Stimulated activated CD8-positive, alpha-beta memory T cell treated with anti-CD3 and anti-CD28 coated beads, Interleukin-12 subunit alpha, Interleukin-12 subunit beta, amount 100 ng/mL, for 4 hours (primary cell): Measurements from ENCODE around the gene CDC42BPA.
"Not testable (repeated sequence)": the region's sequence is repeated elsewhere in the genome, so short reads cannot be mapped to it uniquely, and the experiment has no call there.

Source experiments
- DNase-seq: peaks from one replicate; pipeline ENCODE4 v3.0.0-alpha.2; 2020; ENCODE audit warnings: low read depth

The CDC42BPA gene

GRCh38 chr1:227132695-227133094 is 185.6 kb downstream of the CDC42BPA start:
- DNase-seq: not testable (repeated sequence)

- no peak for DNase-seq
Measured at GRCh38 chr1:227131193-227131592, 187.1 kb downstream of the CDC42BPA start.

GRCh38 chr1:227127891-227128290 is 190.4 kb downstream of the CDC42BPA start:
- no peak for DNase-seq

- no peak for DNase-seq
Measured at GRCh38 chr1:227125929-227126545, 192.3 kb downstream of the CDC42BPA start.

GRCh38 chr1:227124473-227124872 is 193.8 kb downstream of the CDC42BPA start:
- DNase-seq: no peak

- DNase-seq: no peak
Measured at GRCh38 chr1:227120826-227121225, 197.5 kb downstream of the CDC42BPA start.

GRCh38 chr1:227112538-227112937 is 205.8 kb downstream of the CDC42BPA start:
- DNase-seq: no peak

- no peak for DNase-seq
Measured at GRCh38 chr1:227111782-227112181, 206.5 kb downstream of the CDC42BPA start.

- DNase-seq: not testable (repeated sequence)
Measured at GRCh38 chr1:227105291-227105690, 213.0 kb downstream of the CDC42BPA start.

GRCh38 chr1:227102056-227102455 is 216.2 kb downstream of the CDC42BPA start:
- DNase-seq: no peak

GRCh38 chr1:227094249-227094966 is 223.9 kb downstream of the CDC42BPA start:
- no peak for DNase-seq

- no peak for DNase-seq
Measured at GRCh38 chr1:227093309-227093708, 225.0 kb downstream of the CDC42BPA start.

- no peak for DNase-seq
Measured at GRCh38 chr1:227092069-227092468, 226.2 kb downstream of the CDC42BPA start.

- DNase-seq: no peak
Measured at GRCh38 chr1:227086636-227087035, 231.7 kb downstream of the CDC42BPA start.

- no peak for DNase-seq
Measured at GRCh38 chr1:227082999-227083746, 235.1 kb downstream of the CDC42BPA start.

- DNase-seq: no peak
Measured at GRCh38 chr1:227077783-227078182, 240.5 kb downstream of the CDC42BPA start.

GRCh38 chr1:227073786-227074185 is 244.5 kb downstream of the CDC42BPA start:
- no peak for DNase-seq

GRCh38 chr1:227072991-227073390 is 245.3 kb downstream of the CDC42BPA start:
- no peak for DNase-seq

- DNase-seq: no peak
Measured at GRCh38 chr1:227071895-227072587, 246.3 kb downstream of the CDC42BPA start.

GRCh38 chr1:227070638-227071285 is 247.5 kb downstream of the CDC42BPA start:
- no peak for DNase-seq

GRCh38 chr1:227069490-227069889 is 248.8 kb downstream of the CDC42BPA start:
- DNase-seq: no peak

- no peak for DNase-seq
Measured at GRCh38 chr1:227068883-227069282, 249.4 kb downstream of the CDC42BPA start.
